GM15510 (cell line): ENCODE data around the gene ERLIN1.

Experiments used
- POLR2A ChIP-seq: IDR thresholded peaks from 3 replicates; pipeline ENCODE4 v1.6.1; 2011; ENCODE audit warnings: borderline replicate concordance; ENCODE audit not compliant: insufficient read length; ENCODE audit errors: extremely low read depth

The ERLIN1 gene

DNA sequence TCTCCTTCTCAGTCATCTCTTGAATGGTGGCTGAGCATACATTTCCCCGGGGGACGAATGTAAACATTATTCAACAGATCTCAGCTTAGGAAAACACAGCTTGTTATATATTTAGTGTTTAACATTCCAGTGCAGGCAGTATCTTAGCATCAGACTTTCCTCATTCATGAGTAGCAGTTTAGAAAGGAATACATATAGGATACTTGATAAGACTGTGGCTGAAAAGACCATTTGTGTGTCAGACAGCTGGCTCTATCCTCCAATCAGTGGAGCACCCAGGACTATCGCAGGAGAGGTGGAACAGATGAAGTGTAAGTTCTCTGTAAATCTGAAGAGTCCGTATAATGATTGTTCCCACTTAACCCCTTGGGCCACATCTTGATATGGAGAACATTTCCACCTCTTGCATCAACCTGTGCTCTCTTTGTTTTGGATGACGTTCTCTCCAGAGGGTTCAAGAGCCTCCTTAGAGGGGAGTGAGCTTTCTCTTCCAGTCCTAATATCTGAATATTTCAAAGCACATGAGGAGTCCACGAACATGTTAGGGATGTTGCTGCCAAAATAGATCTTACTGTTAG lies 34.0 kb downstream of the ERLIN1 start:
- TF ChIP-seq POLR2A, result no peak

GRCh38 chr10:100148353-100149211 lies 37.2 kb downstream of the ERLIN1 start:
- no peak for TF ChIP-seq POLR2A

DNA sequence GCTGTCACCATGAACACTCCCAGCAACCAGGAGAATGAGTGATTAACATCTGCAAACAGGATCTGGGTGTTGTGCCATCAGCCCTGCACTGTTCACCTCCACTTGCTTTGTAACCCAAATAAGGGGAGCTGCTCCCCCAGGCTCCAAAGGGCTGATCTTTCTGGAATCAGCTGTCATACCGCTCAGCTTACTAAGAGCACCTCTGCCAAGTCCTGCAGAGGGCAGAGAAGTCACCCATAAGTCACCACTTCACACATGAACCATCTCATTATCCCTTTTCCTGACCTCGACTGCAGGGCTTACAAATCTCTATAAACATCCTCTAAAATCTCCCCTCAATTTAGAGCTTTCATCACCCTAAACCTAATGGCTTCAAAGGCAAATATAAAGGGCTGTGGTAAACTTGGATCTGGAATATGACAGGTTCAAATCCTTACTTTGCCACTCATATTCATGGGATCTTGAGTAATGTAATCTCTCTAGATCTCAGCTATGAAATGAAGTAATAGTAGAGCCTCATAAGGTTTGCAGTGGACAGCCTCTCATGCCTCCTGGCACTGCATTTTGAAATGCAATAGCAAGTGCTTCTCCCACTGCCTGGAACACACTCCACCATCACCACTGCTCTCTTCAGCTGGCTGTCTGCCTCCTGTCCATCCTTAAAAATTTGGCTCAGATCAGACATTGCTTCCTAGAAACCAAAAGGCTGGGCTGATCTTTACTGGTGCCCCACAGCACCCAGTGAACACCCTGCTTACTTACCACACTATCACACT lies 38.8 kb downstream of the ERLIN1 start:
- no peak for TF ChIP-seq POLR2A

- TF ChIP-seq POLR2A, result no peak
Observed at GRCh38 chr10:100146398-100146797, 39.4 kb downstream of the ERLIN1 start.

GRCh38 chr10:100143756-100144155 lies 42.1 kb downstream of the ERLIN1 start:
- TF ChIP-seq POLR2A, result no peak

- TF ChIP-seq POLR2A, result no peak
Observed at GRCh38 chr10:100141446-100142087, 44.3 kb downstream of the ERLIN1 start.

GRCh38 chr10:100140070-100140469 lies 45.8 kb downstream of the ERLIN1 start:
- TF ChIP-seq POLR2A, result no peak

GRCh38 chr10:100138921-100139496 lies 46.8 kb downstream of the ERLIN1 start:
- TF ChIP-seq POLR2A, result no peak

- TF ChIP-seq POLR2A, result no peak
Observed at GRCh38 chr10:100135486-100135885, 50.3 kb downstream of the ERLIN1 start.

GRCh38 chr10:100133801-100134200 lies 52.0 kb downstream of the ERLIN1 start:
- TF ChIP-seq POLR2A, result no peak

DNA sequence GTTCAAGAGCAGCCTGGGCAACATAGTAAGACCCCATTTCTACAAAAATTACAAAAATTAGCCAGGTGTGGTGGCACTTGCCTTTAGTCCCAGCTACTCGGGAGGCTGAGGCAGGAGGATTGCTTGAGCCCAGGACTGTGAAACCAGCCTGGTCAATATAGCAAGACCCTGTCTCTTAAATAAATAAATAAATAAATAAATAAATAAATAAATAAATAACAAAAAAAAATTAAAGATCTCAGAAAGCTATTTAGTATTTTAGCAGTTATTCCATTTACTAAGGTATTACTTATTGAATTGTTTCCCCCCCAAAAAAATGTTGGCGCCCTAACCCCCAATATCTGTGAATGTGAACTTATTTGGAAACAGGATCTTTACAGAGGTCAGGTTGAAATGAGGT lies 53.4 kb downstream of the ERLIN1 start:
- TF ChIP-seq POLR2A, result no peak

DNA sequence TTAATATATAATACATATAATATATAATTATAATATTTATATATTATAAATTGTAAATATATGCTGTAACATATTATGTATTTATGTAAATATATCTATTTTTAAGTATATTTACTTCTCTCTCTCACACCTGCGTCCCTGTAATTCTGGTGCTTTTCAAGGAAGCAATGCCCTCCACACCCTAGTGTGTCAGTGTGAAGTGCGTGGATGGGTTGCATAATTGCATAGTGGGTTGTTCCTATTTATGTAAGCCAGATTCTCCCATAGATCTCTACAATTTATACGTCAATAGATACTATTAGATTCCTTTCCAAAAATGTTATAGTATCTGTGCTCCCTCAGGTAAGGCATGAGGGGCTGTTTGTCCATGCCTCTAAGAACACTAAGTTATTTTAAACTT lies 54.3 kb downstream of the ERLIN1 start:
- TF ChIP-seq POLR2A, result no peak

- no peak for TF ChIP-seq POLR2A
Observed at GRCh38 chr10:100130831-100131230, 55.0 kb downstream of the ERLIN1 start.

GRCh38 chr10:100129424-100129823 lies 56.4 kb downstream of the ERLIN1 start:
- no peak for TF ChIP-seq POLR2A
